Caki2 (cell line): ENCODE results near the gene GLI2. TPM values are rescaled to one million over a fixed set of nuclear protein-coding genes. Genes with fewer than 3 reads are reported as not detected.

Experiments
- DNase-seq: peaks from one replicate; pipeline ENCODE4 v3.0.0-alpha.2; 2015; ENCODE audit warnings: low read depth
- in situ Hi-C: cut with HindIII; loops from 2 replicates; pipeline ENCODE4 v1.10.0; 2016; ENCODE audit warnings: low sequenced_read_pairs, low pct_unique_long_range_greater_than_20kb, mixed read lengths
- total RNA-seq: library from RNA; depleted of rRNA; stranded (reverse); fragments of >200 nt; shearing (Covaris generic); gene quantifications from 2 replicates; pipeline ENCODE4 v1.2.3, GENCODE V29; 2014; ENCODE audit warnings: low replicate concordance

GLI2 gene
- total RNA-seq, 1 experiment from 2014 or later = 0.44 TPM

DNA sequence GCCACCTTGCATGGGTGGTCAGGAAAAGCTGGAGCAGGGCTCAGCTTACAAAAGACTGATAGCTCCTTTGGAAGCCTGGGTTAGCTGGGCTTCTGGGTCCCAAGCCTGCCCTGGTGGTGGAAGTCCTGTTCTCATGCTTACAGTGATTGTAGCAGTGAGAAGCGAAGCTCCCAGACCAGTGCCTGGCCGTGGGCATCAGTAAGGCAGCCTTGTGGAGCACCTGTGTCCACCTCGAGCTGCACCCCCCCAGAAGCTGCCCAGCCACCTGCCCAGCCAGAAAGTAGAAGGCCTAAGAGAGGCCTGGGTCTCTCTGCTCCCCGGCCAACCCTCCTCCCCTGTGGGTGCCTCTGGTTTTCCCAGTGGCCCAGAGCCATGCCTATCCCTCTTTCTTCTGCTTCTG is 10.5 kb downstream of the GLI2 start:
- DNase-seq = no peak
- in situ Hi-C loops = no loop called here

GRCh38 chr2:120747281-120747680 is 11.6 kb downstream of the GLI2 start:
- in situ Hi-C loops = no loop called here
- DNase-seq = no peak

GRCh38 chr2:120747706-120748105 is 12.0 kb downstream of the GLI2 start:
- in situ Hi-C loops = no loop called here
- no peak for DNase-seq

GRCh38 chr2:120748310-120748709 is 12.6 kb downstream of the GLI2 start:
- DNase-seq = no peak
- in situ Hi-C loops = no loop called here

GRCh38 chr2:120748741-120749140 is 13.1 kb downstream of the GLI2 start:
- no peak for DNase-seq
- in situ Hi-C loops = no loop called here

- in situ Hi-C loops = no loop called here
Observed at GRCh38 chr2:120749506-120750431, 14.1 kb downstream of the GLI2 start.

DNA sequence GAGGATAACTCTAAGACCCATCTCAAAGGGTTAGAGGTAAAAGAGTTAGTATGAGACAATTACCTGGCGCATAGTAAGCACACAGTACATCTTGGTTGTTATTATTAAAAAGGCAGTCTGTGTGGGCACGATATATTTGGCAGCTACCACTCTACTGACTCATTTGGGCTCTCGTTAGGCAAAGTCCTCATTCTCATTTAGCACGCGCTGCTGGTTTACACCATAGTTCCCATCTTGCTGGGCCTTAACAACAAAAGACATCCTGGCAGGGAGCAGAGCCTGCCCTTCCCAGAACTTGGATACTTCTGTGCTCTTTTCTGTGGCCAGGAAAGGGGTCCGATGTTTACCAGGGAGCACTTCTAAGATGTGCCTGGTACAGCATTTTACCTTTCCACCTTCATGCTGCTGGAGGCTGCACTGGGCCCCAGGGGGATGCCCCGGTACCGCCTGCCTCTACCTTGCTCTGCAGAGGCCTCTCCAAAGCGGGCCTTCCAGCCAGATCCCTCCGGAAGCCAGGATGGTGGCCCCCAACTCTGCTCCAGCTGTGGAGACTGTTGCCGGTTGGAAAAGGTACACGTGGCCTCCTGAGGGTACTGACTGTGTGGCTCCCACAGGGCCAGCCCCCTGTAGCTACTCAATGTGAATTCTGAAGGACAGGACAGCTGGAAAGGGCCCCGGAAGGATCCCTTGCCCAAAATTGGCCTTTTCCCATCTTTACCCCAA is 15.0 kb downstream of the GLI2 start:
- in situ Hi-C loops = no loop called here
- no peak for DNase-seq

More at GRCh38 chr2:120749506-120750431, 14.1 kb downstream of the GLI2 start:
- no peak for DNase-seq

GRCh38 chr2:120751553-120751952 is 15.9 kb downstream of the GLI2 start:
- no peak for DNase-seq
- in situ Hi-C loops = no loop called here

DNA sequence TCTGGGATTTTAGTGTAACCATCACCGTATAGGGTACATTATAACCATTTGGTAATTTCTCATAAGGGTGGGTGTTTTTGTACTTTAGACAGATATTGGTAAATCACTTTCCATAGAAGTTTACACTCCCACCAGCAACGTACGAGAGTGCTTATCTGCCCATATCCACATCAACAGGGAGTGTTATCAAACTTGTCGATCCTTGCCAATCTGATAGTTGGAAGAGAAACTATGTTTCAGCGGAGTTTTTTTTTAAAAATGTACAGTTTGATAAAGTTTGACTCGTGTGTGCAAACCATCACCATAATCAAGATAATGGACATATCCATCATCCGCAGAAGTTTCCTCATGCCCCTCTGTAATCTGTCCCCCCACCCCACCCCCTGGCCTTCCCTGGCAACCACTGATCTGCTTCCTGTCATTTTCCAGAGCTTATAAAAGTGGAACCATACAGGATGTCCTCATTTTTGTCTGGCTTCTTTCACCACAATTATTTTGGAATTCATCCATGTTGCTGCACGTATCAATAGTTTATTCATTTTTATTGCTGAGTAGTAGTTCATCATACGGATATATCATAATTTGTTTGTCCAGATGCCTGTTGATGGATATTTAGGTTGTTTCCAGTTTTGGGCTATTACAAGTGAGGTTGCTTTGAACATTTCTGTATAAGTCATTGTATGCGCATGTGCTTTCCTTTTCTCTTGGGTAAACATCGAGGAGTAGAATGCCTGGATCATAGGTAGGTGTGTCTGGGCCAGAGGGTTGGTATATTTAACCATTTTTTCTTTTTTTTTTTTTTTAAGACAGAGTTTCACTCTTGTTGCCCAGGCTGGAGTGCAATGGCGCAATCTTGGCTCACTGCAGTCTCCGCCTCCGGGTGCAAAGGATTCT is 18.6 kb downstream of the GLI2 start:
- in situ Hi-C loops = no loop called here
- no peak for DNase-seq

- no peak for DNase-seq
- in situ Hi-C loops = no loop called here
Observed at GRCh38 chr2:120758181-120759144, 22.8 kb downstream of the GLI2 start.

- in situ Hi-C loops = no loop called here
- no peak for DNase-seq
Observed at GRCh38 chr2:120759543-120760331, 24.1 kb downstream of the GLI2 start.

DNA sequence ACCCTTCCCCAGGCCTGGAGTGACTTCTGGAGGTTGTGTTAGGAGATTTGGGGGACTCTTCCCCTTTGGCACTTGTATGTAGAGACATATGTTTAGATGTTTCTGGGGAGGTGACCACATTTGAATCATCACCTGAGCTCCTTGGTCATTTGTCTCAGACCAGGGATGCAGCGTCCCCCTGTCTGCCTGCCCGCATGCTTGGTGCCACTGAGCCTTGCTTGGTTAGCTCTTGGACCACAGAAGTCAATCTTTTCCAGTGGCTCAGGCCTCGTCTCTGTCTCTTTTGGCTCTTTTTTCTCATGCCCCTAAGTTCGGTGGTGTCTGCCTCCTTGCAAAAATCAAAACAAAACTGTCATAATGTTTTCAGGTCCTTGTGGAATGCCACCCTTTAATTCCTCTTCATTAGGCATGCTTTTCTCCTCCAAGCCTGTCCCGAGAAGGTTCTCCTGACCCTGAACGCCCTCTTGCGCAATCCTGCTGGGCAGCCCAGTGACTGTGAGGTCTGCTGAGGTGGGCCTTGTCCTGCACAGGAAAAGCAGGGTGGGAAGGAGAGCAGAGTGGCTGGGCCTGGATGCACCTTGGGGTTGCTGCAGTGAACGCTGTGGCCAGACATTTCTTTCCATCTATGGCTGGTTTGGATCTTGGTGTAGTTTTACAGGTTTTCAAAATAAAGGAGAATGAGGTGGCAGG is 24.9 kb downstream of the GLI2 start:
- DNase-seq = no peak
- in situ Hi-C loops = no loop called here

DNA sequence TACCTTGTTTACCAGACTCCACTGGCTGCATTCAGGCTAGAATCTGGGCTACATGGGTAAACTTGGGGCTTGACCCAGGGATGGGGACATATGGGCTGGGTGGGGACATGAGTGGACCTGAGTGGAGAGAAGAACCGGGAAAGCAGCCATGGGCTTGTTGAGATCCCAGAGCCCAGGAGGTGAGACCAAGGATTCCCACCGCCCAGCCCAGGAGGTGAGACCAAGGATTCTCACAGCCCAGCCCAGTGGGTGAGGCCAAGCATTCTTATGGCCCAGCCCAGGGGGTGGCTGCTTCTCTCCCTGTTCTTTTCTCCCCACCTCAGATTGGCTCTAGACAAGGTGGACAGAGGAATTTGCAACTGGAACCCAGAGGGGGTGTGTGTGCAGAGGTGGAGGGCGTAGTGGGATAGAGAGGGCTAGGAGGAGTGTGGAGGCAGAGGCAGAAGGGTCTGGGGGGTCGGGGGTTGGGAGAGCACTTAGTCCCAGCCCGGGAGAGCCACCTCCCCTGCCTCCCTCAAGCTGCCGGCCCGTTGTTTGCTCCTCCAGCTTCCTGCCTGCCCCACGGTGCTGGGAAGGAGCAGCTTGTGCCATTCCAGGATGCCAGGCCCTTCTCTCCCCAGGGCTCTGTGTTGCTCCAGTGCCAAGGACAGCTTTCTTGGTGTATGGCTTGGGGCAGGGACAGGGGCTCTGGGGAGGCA is 25.6 kb downstream of the GLI2 start:
- in situ Hi-C loops = no loop called here

DNA sequence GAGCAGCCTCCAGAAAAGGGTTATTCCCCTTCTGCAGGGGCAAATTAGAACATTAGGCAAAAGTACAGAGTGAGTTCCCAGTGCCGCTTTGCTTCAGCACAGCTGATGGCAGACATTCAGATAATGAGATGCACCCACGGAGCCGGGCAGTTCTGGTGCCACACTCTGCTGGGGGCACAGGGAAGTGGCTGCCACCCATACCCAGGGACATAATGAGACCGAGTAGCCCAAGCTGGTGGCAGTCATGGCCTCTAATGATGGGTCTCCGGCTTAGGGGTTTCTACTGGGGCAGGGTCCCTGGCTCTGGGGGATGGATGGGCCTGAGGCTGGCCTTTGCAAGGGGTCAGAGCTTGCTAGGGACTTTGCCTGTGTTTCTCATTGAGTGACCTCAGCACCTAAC is 26.2 kb downstream of the GLI2 start:
- in situ Hi-C loops = no loop called here
- DNase-seq = no peak

More for the DNA sequence above, 25.6 kb downstream of the GLI2 start:
- no peak for DNase-seq

- DNase-seq = no peak
- in situ Hi-C loops = no loop called here
Observed at GRCh38 chr2:120762341-120763061, 26.8 kb downstream of the GLI2 start.
